GDM1 (cell line): ENCODE data around the gene PRR12.

Experiments
- DNase-seq: peaks from one replicate; lab custom pipeline; 2025; lab: John Stamatoyannopoulos, UW

The PRR12 gene

DNA sequence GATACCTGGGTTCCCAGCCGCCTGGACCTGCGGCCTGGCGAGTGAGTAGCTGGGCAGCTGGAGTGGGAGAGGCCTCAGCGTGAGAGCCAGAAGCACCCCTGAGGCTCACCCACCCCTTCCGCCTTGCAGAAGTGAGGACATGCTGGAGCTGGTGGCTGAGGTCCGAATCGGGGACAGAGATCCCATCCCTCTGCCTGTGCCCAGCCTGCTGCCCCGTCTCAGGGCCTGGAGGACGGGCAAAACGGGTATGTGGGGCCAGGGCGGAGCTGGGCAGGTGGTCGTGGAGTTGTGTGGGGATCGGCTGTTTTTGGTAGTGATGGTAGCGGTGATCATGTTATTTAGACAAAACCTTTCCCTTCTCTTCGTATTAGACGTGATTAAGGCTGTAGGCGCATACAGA is 55.6 kb downstream of the PRR12 start:
- no peak for DNase-seq

DNA sequence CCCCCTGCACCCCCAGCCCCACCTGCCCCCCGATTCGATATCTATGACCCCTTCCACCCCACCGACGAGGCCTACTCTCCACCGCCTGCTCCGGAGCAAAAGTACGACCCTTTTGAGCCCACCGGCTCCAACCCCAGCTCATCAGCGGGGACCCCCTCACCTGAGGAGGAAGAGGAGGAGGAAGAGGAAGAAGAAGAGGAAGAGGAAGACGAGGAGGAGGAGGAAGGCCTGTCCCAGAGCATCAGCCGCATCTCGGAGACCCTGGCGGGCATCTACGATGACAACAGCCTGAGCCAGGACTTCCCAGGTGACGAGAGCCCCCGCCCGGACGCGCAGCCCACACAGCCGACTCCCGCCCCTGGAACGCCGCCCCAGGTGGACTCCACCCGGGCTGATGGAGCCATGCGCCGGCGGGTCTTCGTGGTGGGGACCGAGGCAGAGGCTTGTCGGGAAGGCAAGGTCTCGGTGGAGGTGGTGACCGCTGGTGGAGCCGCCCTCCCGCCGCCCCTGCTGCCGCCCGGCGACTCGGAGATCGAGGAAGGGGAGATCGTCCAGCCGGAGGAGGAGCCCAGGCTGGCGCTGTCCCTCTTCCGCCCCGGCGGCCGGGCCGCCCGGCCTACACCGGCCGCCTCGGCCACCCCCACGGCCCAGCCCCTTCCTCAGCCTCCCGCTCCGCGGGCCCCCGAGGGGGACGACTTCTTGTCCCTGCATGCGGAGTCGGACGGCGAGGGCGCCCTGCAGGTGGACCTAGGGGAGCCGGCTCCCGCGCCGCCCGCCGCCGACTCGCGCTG is 60.2 kb downstream of the PRR12 start:
- DNase-seq, result no peak

DNA sequence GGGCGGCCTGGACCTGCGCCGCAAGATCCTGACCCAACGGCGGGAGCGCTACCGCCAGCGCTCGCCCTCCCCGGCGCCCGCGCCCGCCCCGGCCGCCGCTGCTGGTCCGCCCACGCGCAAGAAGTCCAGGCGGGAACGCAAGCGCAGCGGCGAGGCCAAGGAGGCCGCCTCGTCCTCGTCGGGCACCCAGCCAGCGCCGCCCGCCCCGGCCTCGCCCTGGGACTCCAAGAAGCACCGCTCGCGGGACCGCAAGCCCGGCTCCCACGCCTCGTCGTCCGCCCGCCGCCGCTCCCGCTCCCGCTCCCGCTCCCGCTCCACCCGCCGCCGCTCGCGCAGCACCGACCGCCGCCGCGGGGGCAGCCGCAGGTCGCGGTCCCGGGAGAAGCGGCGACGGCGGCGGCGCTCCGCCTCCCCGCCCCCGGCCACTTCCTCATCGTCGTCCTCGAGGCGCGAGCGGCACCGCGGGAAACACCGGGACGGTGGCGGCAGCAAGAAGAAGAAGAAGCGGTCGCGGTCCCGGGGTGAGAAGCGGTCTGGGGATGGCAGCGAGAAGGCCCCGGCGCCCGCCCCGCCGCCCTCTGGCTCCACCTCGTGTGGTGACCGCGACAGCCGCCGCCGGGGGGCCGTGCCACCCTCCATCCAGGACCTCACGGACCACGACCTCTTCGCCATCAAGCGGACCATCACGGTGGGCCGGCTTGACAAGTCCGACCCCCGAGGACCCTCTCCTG is 61.0 kb downstream of the PRR12 start:
- no peak for DNase-seq

DNA sequence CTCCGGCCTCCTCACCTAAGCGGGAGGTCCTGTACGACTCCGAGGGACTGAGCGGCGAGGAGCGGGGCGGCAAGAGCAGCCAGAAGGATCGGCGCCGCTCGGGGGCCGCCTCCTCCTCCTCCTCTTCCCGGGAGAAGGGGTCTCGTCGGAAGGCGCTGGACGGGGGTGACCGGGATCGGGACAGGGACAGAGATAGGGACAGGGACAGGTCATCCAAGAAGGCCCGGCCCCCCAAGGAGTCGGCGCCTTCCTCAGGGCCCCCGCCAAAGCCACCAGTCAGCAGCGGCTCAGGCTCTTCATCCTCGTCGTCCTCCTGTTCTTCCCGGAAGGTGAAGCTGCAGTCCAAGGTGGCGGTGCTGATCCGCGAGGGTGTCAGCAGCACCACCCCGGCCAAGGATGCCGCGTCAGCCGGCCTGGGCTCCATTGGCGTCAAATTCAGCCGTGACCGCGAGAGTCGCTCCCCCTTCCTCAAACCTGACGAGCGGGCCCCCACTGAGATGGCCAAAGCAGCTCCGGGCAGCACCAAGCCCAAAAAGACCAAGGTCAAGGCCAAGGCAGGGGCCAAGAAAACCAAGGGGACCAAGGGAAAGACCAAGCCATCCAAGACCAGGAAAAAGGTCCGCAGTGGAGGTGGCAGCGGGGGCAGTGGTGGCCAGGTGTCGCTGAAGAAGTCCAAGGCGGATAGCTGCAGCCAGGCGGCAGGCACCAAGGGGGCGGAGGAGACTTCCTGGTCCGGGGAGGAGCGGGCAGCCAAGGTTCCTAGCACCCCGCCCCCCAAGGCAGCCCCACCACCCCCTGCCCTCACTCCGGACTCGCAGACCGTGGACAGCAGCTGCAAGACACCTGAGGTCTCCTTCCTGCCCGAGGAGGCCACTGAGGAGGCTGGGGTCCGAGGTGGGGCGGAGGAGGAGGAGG is 61.8 kb downstream of the PRR12 start:
- DNase-seq, result no peak

DNA sequence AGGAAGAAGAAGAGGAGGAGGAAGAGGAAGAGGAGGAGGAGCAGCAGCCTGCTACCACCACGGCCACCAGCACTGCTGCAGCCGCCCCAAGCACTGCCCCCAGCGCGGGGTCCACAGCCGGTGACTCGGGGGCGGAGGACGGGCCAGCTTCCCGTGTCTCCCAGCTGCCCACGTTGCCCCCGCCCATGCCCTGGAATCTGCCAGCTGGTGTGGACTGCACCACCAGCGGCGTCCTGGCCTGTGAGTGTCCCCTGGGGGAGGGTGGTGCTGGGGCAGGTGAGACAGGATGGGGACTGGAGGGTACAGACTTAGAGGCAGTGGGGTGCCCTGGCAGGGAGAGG is 62.5 kb downstream of the PRR12 start:
- DNase-seq, result no peak

DNA sequence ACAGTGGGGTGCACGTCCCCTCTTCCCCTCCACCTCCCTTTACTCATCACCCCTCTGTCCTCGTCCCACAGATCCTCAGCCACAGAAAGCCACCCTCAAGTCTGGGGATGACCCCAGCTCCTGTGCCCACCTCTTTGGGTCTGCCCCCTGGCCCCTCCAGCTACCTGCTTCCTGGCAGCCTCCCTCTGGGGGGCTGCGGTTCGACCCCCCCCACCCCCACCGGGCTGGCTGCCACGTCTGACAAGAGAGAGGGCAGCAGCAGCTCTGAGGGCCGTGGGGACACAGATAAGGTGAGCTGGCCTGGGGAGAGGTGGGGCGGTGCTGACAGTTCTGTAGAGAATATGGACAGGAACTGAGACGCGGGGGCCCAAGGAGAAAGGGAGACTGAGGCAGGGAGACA is 63.6 kb downstream of the PRR12 start:
- DNase-seq, result no peak

DNA sequence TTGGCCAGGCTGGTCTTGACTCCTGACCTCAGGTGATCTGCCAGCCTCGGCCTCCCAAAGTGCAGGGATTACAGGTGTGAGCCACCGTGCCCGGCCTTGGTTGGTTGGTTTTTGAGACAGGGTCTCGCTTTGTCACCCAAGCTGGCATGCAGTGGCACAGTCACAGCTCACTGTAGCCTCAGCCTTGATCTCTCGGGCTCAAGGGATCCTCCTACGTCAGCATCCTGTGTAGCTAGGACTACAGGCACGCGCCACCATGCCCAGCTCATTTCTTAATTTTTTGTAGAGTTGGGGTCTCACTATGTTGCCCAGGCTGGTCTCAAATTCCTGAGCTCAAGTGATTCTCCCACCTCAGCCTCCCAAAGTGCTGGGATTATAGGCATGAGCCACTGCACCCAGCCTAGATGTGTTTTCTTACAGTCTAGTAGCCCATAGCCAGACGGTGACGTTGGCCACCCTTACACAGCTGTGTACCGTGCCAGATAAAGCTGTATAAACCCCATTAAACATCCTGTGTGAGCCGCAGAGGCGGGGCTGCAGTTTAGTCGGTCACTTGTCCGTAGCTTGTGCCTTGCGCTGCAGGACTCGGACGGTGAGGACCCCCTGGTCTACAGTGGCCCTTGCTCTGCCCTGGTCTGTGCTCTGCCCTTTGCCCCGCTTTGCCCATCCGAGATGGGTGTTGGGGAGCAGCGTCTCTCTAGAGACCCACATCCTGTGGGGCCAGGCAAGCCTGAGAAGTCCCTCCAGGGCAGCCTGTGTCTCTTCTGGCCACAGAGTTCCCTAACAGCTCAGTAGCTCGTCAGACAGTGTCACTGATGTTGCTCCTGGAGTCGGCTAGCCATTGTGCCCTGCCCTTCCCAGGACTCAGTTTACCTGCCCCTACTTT is 64.8 kb downstream of the PRR12 start:
- DNase-seq, result no peak

DNA sequence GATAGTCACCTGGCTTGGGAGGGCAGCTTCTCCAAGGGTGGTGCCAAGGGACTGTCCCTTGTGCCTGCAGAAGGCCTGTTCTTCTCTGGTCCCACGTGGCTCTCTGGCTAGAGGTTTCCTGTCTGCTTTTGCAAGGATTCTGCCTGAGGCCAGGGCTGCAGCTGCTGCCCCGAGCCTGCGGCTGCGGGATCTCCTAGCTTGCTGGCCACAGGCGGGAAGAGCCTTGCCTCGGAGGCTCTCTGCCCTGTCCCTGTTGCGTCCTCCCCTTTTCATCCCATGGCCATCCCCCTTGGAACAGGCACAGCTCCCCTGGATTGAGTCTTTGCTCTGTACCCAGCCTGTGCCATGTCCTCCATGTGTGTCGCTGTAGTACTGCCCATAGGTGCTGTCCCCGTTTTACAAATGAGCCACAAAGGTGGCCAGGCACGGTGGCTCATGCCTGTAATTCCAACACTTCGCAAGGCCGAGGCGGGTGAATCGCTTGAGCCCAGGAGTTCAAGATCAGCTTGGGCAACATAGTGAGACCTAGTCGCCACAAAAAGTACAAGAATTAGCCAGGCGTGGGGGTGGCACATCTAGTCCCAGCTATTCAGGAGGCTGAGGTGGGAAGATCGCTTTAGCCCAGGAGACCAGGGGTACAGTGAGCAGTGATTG is 65.6 kb downstream of the PRR12 start:
- DNase-seq, result no peak

DNA sequence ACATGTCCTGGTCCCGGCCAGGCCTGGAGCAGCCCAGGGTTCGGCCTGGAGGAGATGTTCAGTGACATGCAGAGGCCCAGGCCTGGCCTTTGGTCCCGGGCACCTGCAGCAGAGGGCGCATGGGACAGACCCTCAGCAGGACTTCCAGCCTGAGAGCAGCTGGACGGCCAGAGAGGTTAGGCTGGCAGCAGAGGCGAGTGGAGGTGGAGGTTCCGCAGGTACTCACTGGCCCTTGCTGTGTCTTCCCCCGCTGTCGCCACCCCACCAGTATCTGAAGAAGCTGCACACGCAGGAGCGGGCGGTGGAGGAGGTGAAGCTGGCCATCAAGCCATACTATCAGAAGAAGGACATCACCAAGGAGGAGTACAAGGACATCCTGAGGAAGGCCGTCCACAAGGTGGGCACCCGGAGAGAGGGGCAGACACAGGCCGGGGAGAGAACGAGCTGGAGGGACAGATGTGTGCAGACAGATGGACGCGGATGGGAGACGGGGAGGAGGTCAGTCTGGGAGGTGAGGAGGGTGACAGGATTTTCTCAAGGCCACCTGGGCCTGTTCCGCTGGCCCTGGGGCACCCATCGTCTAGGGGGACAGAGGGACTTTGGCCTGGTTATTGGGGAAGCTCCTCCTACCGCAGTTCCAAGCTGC is 66.6 kb downstream of the PRR12 start:
- no peak for DNase-seq

DNA sequence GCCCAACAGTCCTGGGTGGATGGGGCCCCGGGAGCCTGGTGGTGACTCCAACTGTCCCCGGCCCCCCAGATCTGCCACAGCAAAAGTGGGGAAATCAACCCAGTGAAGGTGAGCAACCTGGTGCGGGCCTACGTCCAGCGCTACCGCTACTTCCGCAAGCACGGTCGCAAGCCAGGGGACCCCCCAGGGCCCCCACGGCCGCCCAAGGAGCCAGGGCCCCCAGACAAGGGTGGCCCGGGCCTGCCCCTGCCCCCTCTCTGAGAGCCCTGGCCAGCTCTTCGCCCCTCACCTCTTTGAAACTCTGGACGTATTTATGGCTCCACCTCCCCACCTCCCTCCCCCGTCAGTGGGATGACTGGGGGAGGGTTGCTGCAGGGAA is 67.1 kb downstream of the PRR12 start:
- DNase-seq, result no peak

DNA sequence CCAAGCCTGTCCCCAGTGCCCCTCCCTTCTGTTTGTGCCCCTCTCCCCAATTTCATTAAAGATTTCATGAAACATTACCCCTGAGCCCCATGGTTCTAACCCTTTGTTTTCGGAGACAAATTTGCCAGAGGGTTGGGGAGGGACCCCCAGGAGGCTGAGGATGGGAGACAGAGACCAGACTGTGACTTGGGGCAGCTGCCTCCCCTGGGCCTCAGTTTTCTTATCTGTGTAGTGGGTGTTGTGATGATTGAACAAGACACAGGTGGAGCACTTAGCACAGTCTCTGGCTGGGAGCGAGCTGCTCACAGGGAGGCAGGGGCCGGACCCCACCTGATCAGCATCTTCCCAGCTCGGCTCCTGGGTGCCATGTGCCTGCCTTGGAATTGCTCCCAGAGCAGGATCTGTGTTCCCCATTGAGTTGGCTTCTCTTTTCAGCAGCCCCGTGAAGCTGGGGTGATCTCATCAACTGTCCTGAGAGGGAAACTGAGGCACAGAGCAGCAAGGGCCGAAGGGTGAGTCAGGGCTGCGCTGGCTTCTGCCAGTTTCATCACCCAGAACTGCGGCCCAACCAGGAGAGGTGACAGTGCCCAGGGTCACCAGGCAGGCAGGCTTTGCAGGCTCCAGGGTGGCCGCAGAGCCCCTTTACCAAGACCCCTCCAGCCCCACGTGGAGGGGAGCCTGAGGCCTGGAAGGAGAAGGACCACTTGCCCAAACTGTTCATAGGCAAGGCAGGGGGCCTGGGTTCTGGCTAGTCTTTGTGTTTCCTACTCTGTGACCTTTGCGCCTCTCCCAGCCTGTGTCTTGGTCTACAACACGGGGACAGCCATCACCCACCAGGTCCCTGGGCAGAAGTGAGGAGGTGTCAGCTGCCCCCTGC is 67.8 kb downstream of the PRR12 start:
- no peak for DNase-seq

DNA sequence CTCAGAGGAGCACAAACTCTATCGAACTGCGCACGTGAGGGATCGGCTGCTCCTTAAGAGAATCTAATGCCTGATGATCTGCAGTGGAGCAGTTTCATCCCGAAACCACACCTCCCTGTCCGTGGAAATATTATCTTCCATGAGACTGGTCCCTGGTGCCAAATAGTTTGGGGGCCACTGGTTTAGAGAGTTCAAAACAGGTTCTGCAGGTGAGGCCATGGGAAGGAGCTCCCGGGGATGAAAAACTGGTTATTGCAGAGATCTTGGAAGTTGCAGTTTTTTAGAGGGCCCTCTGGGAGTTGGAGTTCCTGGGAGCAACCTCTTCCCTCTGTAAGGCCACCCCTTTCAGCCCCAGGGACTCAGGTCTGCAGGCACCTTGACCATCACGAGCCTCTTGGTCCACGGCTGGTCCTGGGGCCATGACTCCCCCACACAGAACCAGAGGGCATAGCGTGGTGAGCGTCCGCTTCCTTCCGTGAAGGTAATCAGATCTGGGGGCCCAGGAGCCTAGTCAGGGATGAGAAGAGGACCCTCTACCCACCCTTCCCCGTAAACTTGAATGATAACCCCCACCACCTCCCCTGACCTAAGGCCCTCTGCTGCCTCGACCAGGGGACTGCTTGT is 69.5 kb downstream of the PRR12 start:
- DNase-seq, result no peak

DNA sequence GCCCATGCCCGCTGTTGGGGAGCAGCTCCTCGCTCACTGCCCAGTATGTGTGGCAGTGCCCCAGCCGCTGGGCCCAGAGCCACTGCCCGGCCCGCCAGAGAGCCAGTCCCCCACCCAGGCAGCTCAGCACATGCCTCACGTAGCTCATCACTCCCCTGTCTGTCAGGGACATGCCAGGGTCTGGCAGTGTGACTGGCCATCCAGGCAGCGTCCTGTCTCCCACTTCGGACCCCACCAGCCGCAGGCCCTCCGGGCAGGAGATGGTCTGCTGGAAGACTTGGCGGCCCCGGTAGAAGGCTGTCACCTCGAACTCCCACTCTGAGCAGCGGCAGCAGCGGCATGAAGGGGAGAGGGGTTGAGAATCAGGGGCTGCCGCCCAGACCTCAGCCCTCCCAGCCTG is 71.0 kb downstream of the PRR12 start:
- DNase-seq, result no peak

DNA sequence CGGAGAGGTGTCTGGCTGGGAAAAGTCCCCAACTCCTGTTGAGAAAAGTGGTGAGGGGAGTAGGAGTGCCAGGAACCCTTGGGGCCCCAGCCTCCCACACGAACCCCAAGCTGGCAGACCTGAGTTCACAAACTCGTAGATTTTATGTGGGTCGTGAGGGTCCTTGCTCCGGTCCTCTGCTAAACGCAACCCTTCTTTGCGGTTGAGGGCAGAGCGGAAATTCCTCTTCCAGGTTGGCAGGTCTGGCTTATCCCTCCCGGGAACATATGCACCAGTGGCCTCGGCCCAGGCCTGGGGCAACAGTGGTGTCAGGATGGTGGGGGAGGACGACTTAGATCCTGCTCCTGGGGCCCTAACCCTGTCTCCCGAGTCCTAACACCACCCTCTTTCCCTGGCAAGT is 72.2 kb downstream of the PRR12 start:
- DNase-seq, result no peak

DNA sequence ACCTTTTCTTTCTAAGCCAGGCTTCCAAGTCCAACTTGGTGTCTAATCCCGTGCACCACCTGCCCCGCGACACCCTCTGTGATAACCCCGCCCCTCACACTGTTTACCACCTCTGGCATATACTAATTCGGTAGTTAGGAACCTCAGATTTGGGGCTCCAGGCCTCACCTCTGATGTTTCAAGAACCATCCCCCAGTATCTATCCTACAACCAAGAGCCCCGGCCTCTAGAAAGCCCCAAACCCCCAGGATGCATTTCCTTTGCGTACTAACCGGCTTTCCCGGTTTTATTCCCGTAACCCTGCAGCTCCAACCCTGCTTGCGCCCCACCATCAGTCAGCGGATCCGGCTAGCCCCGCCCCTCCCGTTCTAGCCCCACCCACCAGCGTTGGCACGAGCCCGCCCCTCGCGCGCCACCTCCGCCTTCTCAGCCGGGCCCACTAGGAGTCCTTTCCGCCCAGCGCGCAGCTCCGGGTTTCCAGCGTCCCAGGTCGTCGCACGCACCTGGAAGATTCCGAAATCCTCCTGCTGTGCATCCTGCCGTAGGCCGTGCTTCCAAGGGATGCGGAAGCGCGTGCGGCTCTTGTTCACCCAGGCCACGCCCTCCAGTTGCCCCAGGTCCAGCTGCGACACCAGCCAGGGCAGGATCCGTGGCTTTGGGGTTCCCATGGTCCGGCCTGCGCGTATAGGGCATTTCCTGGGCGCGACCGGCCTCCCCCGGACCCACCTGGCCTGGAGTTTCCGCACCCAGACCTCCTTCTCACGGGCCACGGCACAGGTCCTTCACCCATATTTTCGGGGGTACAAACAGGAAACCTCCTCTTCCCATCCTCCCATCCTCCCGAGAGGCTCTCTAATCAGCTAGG is 73.4 kb downstream of the PRR12 start:
- peak; percentile 49 for DNase-seq

DNA sequence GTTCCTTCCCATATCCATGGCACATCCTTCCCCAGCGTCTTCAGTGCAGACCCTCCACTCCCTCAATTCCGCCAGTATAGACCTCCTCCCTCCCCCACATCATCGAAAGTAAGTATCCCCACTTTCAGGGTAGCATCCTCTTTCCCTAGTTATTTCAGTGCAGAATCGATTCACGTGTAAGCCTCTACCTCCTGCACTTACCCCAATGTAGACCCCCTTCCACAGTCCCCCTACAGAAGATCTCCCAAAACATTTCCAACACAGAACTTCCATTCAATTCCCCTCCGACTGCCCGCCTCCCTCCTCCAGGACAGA is 74.0 kb downstream of the PRR12 start:
- DNase-seq, result no peak

DNA sequence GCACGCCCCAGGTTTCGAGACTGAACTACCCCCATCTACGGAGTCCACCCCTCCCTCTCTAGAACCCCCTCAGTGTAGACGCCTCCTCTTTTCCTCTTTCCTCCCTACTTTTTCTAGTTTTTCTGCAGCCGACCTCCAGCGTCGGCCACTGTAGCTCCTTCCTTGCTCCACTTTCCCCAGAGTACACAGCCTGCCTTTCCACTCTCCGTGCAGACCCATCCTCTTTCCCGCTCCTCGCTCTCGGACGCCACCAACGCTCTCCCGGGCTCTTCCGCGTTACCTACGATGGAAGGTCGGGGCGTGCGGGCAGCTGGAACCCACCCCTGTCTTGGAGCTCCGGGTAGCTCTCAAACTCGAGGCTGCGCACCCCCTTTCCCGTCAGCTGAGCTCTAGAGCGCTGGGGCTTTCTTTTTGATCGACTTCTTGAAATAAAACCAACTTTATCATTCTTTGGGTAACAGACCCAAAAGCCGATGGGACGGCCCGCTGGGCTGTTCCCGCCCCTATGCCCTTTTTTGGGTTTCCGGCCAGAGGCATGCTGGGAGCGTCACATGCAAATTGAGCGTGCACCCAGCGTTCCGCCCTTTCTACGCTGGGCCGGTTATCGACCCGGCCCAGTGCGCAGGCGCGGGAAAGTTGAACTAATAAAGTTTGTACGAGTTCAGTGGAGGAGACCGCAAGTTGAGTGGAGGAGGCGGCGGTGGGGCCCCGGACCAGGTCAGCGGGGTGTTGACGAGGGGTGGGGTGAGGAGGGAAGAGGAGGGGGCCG is 74.6 kb downstream of the PRR12 start, which contains the start of the genes BCL2L12 and IRF3:
BCL2L12 (plus strand) TSS at position 583 of the 769 bp plus-strand sequence. CDS start 760 bp downstream, outside the sequence.
IRF3 (minus strand) TSS at position 507 of the 769 bp plus-strand sequence. CDS start 1,019 bp downstream, outside the sequence.
- DNase-seq, result peak; percentile 90
